Mucosa of descending colon (tissue), 3 donors: ENCODE data around the gene SSH2. TPM values are rescaled to one million over a fixed set of nuclear protein-coding genes. Genes with fewer than 3 reads are reported as not detected.
"Not testable (repeated sequence)": the region's sequence is repeated elsewhere in the genome, so short reads cannot be mapped to it uniquely, and the experiment has no call there.

Experiments used
- ATAC-seq: fragments of 200-7000 bp; cut with Tn5 transposase; one replicate; pipeline ENCODE4 v1.9.1; 2020; ENCODE audit warnings: mild to moderate bottlenecking, moderate library complexity
- DNase-seq, 3 donors: peaks; one replicate each; pipeline ENCODE4 v3.0.0-alpha.2; 2020
- H3K36me3 ChIP-seq: fragments of 200-600 bp; one replicate; pipeline ENCODE4 v1.8.0; 2021; ENCODE audit warnings: low read depth, mild to moderate bottlenecking
- H3K4me1 ChIP-seq: fragments of 200-600 bp; one replicate; pipeline ENCODE4 v1.8.0; 2021; ENCODE audit warnings: low read depth, mild to moderate bottlenecking
- H3K4me3 ChIP-seq: fragments of 200-600 bp; one replicate; pipeline ENCODE4 v1.8.0; 2021; ENCODE audit warnings: mild to moderate bottlenecking
- H3K9me3 ChIP-seq: fragments of 200-600 bp; one replicate; pipeline ENCODE4 v1.8.0; 2021; ENCODE audit warnings: mild to moderate bottlenecking
- CTCF ChIP-seq: fragments of 200-600 bp; IDR thresholded peaks from one replicate; pipeline ENCODE4 v1.8.0; 2022; ENCODE audit warnings: antibody characterized with exemption, mild to moderate bottlenecking
- intact Hi-C, 2 donors: fragments of 100-400 bp; cut with DNase I in 1 of 2; cut with micrococcal nuclease in 1 of 2; formaldehyde crosslinking; loops; one replicate each; pipeline versions ENCODE4 v1.11.0 to v1.11.1; 2022; cut with DNase I, micrococcal nuclease
- total RNA-seq, 3 donors: library from RNA; stranded (reverse); fragmentation: NEBNext Ultra II Directional in 2 of 3; extraction: Animal tissue kit (Norgen Biotek cat#: 25700) in 2 of 3; gene quantifications; one replicate each; pipeline versions ENCODE4 v1.2.1 to v1.2.4, GENCODE V29; 2021 to 2023
- donor health status: DM: no; HTN: no; CAD: no; lungs with moderate emphysema.
- donor health status: DM: no; HTN: no; CAD: no.
- donor health status: DM: no; HTN: yes; CAD: no.

SSH2 gene
- total RNA-seq, 3 donors from 2014 or later = 32.1 to 47.8 (median 40.8) TPM

- Histone ChIP-seq H3K36me3 (no peaks in the 10 kb centered on the region), H3K9me3 (no peaks in the 10 kb centered on the region), H3K4me3 (no peak overlapping the region), H3K4me1 (no peaks in the 10 kb centered on the region)
- intact Hi-C loops = no loop called here
- no peak for DNase-seq
- ATAC-seq = no peak
- TF ChIP-seq CTCF = no peak
These were observed 138.5 kb downstream of the SSH2 start for GRCh38 chr17:29791336-29792080.

GRCh38 chr17:29789196-29790170, 140.5 kb downstream of the SSH2 start:
- ATAC-seq = no peak
- no peak for TF ChIP-seq CTCF
- Histone ChIP-seq H3K4me1 (no peaks in the 10 kb centered on the region), H3K36me3 (no peaks in the 10 kb centered on the region), H3K4me3 (no peak overlapping the region), H3K9me3 (no peaks in the 10 kb centered on the region)
- no peak for DNase-seq
- intact Hi-C loops = loop anchor here in 1 of 2 donors (10.0 kb wide), 1 partner anchor 145 kb away; no protein-coding TSS in a partner anchor

- Histone ChIP-seq H3K4me1 (no peaks in the 10 kb centered on the region), H3K4me3 (no peak overlapping the region), H3K9me3 (no peaks in the 10 kb centered on the region), H3K36me3 (no peaks in the 10 kb centered on the region)
- intact Hi-C loops = loop anchor here in 1 of 2 donors (10.0 kb wide), 1 partner anchor 143 kb away; no protein-coding TSS in a partner anchor
- no peak for DNase-seq
- TF ChIP-seq CTCF = no peak
- no peak for ATAC-seq
These were observed 142.0 kb downstream of the SSH2 start for GRCh38 chr17:29787995-29788394.

GRCh38 chr17:29782917-29783316, 147.1 kb downstream of the SSH2 start:
- Histone ChIP-seq H3K4me1 (no peaks in the 10 kb centered on the region), H3K9me3 (no peaks in the 10 kb centered on the region), H3K36me3 (no peaks in the 10 kb centered on the region), H3K4me3 (no peak overlapping the region)
- DNase-seq (no peak), ATAC-seq (no peak)
- no peak for TF ChIP-seq CTCF
- intact Hi-C loops = loop anchor here in 1 of 2 donors (10.0 kb wide), 1 partner anchor 138 kb away; no protein-coding TSS in a partner anchor

GRCh38 chr17:29779812-29780190, 150.2 kb downstream of the SSH2 start:
- not testable (repeated sequence) for H3K4me3 ChIP-seq, H3K4me1 ChIP-seq, DNase-seq, H3K9me3 ChIP-seq, ATAC-seq, H3K36me3 ChIP-seq
- intact Hi-C loops = loop anchor here (10.0 kb wide), 2 partner anchors 135 to 145 kb away; no protein-coding TSS in a partner anchor
